LNCAP (cell line): ENCODE data around the gene MAPK14.
A peak's percentile ranks its signal among the peaks of the same experiment; 100 is the strongest.

Experiments used
- TF ChIP-seq, protein P1 (sequence below): fragments of 450-650 bp; IDR thresholded peaks from 2 replicates; pipeline ENCODE4 v1.5.1; 2017; ENCODE audit warnings: mild to moderate bottlenecking

Gene MAPK14

DNA sequence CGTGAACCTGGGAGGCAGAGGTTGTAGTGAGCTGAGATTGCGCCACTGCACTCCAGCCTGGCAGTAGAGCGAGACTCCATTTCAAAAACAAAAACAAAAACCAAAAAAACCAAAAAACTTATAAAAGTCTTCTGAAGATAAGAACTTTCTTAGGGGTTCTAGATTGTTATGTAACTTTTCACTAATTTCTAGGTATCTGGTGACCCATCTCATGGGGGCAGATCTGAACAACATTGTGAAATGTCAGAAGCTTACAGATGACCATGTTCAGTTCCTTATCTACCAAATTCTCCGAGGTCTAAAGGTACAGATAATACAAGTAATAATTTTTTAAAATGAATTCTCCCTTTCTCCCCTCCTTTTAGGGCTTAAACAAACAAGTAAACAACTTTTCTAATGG lies 45.1 kb downstream of the MAPK14 start:
- TF ChIP-seq, protein P1, sequence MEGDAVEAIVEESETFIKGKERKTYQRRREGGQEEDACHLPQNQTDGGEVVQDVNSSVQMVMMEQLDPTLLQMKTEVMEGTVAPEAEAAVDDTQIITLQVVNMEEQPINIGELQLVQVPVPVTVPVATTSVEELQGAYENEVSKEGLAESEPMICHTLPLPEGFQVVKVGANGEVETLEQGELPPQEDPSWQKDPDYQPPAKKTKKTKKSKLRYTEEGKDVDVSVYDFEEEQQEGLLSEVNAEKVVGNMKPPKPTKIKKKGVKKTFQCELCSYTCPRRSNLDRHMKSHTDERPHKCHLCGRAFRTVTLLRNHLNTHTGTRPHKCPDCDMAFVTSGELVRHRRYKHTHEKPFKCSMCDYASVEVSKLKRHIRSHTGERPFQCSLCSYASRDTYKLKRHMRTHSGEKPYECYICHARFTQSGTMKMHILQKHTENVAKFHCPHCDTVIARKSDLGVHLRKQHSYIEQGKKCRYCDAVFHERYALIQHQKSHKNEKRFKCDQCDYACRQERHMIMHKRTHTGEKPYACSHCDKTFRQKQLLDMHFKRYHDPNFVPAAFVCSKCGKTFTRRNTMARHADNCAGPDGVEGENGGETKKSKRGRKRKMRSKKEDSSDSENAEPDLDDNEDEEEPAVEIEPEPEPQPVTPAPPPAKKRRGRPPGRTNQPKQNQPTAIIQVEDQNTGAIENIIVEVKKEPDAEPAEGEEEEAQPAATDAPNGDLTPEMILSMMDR = no peak

DNA sequence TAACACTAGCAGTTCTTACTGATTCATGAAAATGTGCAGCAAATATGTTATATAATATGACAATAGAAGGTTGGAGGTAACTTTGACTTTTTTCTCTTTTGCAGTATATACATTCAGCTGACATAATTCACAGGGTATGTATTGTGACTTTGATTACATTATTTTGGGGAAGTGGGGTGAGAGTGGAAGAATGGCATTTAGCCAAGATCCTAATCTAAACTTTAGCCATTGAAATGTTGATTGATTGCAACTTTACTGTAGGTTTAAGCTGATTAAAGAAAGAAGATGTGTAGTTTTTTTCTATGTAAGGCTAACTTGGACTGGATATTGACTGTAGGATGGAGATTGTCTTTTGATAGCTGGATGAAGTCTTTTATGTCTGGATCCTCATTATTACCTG lies 46.0 kb downstream of the MAPK14 start:
- TF ChIP-seq, protein P1 = no peak

DNA sequence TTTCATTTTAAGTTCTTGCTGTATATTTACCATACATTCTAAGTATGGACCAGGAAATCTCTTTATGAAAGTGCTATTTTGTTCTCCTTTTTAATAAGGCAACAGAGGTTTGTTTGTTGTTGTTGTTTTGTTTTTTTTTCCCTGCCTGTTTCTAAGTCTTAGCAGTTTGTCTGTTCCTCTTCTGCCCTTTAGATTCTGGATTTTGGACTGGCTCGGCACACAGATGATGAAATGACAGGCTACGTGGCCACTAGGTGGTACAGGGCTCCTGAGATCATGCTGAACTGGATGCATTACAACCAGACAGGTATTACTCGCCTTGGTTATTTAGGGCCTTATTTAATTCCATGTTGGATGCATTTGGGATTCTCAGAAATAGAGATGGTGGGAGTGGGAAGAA lies 48.0 kb downstream of the MAPK14 start:
- TF ChIP-seq, protein P1 = peak; percentile 46; the same call in 1 of the 2 replicates

DNA sequence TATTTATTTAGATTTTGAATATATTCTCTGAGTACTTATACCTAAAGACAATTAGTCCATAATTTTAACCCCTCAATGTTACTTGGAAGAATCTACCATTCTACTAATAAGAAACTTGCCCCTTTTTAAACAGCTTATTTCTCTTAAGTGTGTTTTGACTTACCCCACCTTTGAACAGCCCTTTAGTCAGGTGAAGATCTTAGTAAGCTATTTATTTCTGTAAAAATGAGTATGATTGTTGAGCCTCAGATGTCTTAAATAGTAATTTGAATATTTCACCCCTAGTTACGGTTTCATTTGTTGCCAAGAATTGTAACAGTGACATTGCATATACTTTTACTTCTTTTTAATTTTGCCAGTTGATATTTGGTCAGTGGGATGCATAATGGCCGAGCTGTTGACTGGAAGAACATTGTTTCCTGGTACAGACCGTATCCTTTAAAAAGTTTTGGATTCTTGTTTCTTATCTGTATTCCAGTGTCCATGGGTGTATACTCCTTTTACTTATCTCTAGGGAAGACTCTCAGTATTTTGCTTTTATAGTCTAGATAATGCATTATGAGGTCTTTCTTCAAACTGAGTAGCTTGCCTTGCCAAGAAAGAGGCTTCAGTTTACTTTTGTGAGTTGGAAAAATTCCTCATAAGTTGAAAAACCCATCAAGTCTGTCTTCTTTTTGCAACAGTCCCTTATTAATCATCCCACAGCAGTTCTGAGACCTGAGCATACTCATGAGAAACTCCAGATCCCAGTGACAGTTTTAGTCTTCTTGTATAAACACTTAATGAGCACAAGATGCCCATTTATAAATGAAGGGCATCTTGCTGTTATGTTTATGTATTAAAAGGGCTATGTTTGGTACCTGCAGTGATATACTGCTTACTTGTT lies 48.8 kb downstream of the MAPK14 start:
- TF ChIP-seq, protein P1 = no peak

DNA sequence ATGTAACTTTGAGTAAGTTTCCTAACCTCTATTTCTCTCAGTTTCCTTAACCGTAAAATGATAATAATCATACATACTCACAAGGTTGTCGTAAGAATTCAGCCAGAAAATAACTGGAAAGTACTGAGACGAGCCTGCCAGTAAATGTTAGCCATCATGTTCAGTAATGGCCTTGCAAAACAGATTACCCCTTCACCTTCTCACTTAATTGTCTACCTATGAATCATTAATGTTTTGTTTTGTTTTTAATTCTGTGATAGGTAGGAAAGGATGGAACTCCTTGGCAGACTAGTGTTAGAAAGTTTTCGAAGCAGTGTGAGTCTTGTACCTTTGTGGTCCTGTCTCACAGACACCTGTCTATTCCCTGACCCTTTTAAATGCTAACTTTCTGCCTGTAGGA lies 50.6 kb downstream of the MAPK14 start:
- TF ChIP-seq, protein P1 = no peak

DNA sequence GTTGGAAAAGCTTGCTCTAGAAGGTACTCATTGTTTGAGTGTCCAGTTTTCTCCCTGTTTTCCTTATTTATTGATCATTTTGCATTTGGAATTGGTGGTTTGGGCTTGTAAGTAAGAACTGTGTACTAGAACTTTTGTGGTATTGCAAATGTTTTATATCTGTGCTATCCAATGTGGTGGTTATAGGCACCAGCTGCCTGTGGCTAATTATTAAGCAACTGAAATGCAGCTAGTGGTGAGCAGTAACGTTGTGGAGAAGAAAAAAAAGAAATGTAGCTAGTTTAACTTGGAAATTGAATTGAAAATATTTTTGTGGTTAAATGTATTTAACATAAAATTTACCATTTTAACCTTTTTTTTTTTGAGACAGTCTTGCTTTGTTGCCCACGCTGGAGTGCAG lies 52.0 kb downstream of the MAPK14 start:
- TF ChIP-seq, protein P1 = no peak

DNA sequence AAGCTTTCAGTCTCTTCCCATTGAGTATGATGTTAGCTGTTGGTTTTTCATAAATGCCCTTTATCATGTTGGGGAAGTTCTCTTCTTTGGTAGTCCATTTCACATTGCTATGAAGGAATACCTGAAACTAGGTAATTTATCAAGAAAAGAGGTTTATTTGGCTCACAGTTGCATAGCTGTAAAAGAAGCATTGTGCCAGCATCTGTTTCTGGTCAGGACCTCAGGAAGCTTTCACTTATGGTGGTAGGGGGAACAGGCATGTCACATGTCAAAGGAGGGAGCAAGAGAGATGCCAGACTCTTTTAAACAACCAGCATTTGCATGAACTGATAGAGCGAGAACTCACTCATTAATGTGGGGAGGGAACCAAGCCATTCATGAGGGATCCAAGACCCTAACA lies 54.7 kb downstream of the MAPK14 start:
- TF ChIP-seq, protein P1 = no peak
